ENCODE data around the gene CALML6.

DNA sequence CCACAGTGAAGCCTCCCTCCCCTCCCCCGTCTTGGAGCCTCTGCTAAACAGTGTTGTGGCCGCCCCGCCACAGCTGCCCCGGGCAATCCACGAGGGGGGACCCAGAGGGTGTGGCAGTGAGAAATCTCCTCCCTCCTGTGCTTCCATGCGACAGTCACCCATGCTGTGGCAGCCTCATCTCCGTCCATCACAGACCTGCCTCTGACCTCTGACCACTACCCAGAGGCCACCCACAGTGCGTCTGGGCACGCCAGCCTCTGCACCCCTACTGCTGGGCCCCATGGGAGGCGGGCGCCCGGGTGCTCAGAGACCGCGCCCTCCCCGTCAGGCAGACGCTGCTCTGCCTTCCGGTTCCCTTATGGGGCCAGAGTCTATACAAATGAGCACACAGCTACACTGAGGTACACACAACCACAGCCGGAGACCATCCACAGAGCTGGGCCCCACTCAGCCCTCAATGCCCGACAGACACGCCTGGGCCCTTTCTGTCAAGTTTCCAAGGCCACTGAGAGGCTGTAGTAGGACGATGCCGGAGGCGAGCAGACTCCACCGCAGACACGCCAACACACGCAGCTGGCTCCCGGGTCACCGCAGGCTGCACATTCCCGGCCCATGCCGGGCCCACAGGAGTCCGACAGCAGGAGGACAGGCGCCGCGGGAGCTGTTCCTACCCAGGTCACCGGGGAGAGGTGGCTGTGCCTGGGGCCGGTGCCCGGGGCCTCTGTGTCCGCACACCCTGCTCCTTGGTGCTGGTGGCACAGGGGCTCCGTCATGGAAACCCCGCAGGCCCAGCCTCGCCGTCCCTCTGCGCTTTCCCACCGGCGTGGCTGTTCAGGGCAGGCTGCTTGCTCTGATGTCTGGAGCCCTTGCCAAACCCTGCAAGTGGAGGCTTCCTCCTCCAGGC is 27.9 kb downstream of the CALML6 start:
- TF ChIP-seq, protein P1, sequence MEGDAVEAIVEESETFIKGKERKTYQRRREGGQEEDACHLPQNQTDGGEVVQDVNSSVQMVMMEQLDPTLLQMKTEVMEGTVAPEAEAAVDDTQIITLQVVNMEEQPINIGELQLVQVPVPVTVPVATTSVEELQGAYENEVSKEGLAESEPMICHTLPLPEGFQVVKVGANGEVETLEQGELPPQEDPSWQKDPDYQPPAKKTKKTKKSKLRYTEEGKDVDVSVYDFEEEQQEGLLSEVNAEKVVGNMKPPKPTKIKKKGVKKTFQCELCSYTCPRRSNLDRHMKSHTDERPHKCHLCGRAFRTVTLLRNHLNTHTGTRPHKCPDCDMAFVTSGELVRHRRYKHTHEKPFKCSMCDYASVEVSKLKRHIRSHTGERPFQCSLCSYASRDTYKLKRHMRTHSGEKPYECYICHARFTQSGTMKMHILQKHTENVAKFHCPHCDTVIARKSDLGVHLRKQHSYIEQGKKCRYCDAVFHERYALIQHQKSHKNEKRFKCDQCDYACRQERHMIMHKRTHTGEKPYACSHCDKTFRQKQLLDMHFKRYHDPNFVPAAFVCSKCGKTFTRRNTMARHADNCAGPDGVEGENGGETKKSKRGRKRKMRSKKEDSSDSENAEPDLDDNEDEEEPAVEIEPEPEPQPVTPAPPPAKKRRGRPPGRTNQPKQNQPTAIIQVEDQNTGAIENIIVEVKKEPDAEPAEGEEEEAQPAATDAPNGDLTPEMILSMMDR (IDR thresholded peaks at IDR 0.05), result no peak
- TF ChIP-seq POLR2A (IDR thresholded peaks at IDR 0.05; ENCODE audit: low read length) (no peak), EP300 (IDR thresholded peaks at IDR 0.05) (no peak), ESRRA (IDR thresholded peaks at IDR 0.05; ENCODE audit: borderline replicate concordance, low read length) (no peak), ZFP36 (IDR thresholded peaks at IDR 0.05; ENCODE audit: borderline replicate concordance, partially characterized antibody) (no peak), CEBPB (IDR thresholded peaks at IDR 0.05) (no peak), RNF2 (IDR thresholded peaks at IDR 0.05; ENCODE audit: borderline replicate concordance, low read depth) (no peak), SMC3 (IDR thresholded peaks at IDR 0.05) (no peak), CHD2 (IDR thresholded peaks at IDR 0.05; ENCODE audit: low read length, partially characterized antibody) (no peak)
- TF ChIP-seq, protein P2, sequence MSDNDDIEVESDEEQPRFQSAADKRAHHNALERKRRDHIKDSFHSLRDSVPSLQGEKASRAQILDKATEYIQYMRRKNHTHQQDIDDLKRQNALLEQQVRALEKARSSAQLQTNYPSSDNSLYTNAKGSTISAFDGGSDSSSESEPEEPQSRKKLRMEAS (IDR thresholded peaks at IDR 0.05), result no peak
- TF ChIP-seq, protein P3, sequence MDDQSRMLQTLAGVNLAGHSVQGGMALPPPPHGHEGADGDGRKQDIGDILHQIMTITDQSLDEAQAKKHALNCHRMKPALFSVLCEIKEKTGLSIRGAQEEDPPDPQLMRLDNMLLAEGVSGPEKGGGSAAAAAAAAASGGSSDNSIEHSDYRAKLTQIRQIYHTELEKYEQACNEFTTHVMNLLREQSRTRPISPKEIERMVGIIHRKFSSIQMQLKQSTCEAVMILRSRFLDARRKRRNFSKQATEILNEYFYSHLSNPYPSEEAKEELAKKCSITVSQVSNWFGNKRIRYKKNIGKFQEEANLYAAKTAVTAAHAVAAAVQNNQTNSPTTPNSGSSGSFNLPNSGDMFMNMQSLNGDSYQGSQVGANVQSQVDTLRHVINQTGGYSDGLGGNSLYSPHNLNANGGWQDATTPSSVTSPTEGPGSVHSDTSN (IDR thresholded peaks at IDR 0.05), result no peak
